ENCODE results near the gene C10orf67. TPM values are rescaled to one million over a fixed set of nuclear protein-coding genes. Genes with fewer than 3 reads are reported as not detected.

The C10orf67 gene
- total RNA-seq, 1 experiment from 2014 or later: 0.13 TPM

- POLR2A ChIA-PET (ENCODE audit: low non-redundant PET): no interaction called here
- H3K4me3 ChIP-seq (ENCODE audit: low read depth, low read length, poor library complexity, severe bottlenecking): no peak overlapping the region
- no peaks in the 10 kb centered on the region for H3K27me3 ChIP-seq (replicated peaks; ENCODE audit: insufficient read depth, low read depth, low read length, poor library complexity)
- H3K36me3 ChIP-seq (ENCODE audit: insufficient read depth, low read length, poor library complexity, severe bottlenecking): no peaks in the 10 kb centered on the region
- intact Hi-C loops (cut with micrococcal nuclease; ENCODE audit: unreplicated experiment): no loop called here
- CTCF ChIA-PET: no interaction called here
- no peak for DNase-seq (ENCODE audit: low spot score)
- H3K9me3 ChIP-seq (ENCODE audit: low read depth, low read length, poor library complexity, severe bottlenecking): no peaks in the 10 kb centered on the region
- no peak for TF ChIP-seq EZH2 (IDR thresholded peaks at IDR 0.05; ENCODE audit: borderline replicate concordance, low read depth, low read length, poor library complexity, severe bottlenecking)
- TF ChIP-seq, protein P1, sequence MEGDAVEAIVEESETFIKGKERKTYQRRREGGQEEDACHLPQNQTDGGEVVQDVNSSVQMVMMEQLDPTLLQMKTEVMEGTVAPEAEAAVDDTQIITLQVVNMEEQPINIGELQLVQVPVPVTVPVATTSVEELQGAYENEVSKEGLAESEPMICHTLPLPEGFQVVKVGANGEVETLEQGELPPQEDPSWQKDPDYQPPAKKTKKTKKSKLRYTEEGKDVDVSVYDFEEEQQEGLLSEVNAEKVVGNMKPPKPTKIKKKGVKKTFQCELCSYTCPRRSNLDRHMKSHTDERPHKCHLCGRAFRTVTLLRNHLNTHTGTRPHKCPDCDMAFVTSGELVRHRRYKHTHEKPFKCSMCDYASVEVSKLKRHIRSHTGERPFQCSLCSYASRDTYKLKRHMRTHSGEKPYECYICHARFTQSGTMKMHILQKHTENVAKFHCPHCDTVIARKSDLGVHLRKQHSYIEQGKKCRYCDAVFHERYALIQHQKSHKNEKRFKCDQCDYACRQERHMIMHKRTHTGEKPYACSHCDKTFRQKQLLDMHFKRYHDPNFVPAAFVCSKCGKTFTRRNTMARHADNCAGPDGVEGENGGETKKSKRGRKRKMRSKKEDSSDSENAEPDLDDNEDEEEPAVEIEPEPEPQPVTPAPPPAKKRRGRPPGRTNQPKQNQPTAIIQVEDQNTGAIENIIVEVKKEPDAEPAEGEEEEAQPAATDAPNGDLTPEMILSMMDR (conservative IDR thresholded peaks at IDR 0.05; ENCODE audit: low read depth, low read length): no peak
- no TSS peak for BruUV-seq (replicated peaks)
- no peak overlapping the region for H3K27ac ChIP-seq (ENCODE audit: low read depth, low read length, poor library complexity, severe bottlenecking)
- peaks cover 23% of the 10 kb centered on the region for H3K4me1 ChIP-seq (ENCODE audit: insufficient read depth, low read length, poor library complexity, severe bottlenecking)
Measured at GRCh38 chr10:23364378-23364777, 19.8 kb upstream of the C10orf67 start.

DNA sequence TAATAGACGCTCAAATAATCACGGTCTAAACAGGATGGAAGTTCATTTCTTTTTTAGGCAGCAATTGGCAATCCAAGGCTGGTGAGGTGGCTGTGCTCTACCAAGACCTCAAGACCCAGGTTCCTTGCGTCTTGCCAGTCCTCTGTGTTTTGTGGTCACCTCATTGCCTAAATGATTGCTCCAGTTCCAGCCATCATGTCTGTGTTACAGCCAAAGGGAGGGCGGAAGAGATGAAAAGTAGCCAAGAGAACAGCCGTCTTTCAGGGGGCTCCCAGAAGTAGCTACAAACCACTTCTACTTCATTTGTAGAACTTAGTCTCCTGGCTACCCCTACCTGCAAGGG, 19.2 kb upstream of the C10orf67 start:
- ChIA-PET CTCF (no interaction called here), POLR2A (ENCODE audit: low non-redundant PET) (no interaction called here)
- intact Hi-C loops (cut with micrococcal nuclease; ENCODE audit: unreplicated experiment): no loop called here
- TF ChIP-seq, protein P1 (conservative IDR thresholded peaks at IDR 0.05; ENCODE audit: low read depth, low read length): no peak
- TF ChIP-seq EZH2 (IDR thresholded peaks at IDR 0.05; ENCODE audit: borderline replicate concordance, low read depth, low read length, poor library complexity, severe bottlenecking): no peak
- Histone ChIP-seq H3K27ac (ENCODE audit: low read depth, low read length, poor library complexity, severe bottlenecking) (no peak overlapping the region), H3K4me1 (ENCODE audit: insufficient read depth, low read length, poor library complexity, severe bottlenecking) (peaks cover 16% of the 10 kb centered on the region), H3K9me3 (ENCODE audit: low read depth, low read length, poor library complexity, severe bottlenecking) (no peaks in the 10 kb centered on the region), H3K27me3 (replicated peaks; ENCODE audit: insufficient read depth, low read depth, low read length, poor library complexity) (no peaks in the 10 kb centered on the region), H3K36me3 (ENCODE audit: insufficient read depth, low read length, poor library complexity, severe bottlenecking) (no peaks in the 10 kb centered on the region), H3K4me3 (ENCODE audit: low read depth, low read length, poor library complexity, severe bottlenecking) (no peak overlapping the region)
- no peak for DNase-seq (ENCODE audit: low spot score)
- BruUV-seq (replicated peaks): no TSS peak

GRCh38 chr10:23362879-23363792, 18.5 kb upstream of the C10orf67 start:
- TF ChIP-seq EZH2 (IDR thresholded peaks at IDR 0.05; ENCODE audit: borderline replicate concordance, low read depth, low read length, poor library complexity, severe bottlenecking): no peak
- TF ChIP-seq, protein P1 (conservative IDR thresholded peaks at IDR 0.05; ENCODE audit: low read depth, low read length): no peak
- peaks cover 10% of the 10 kb centered on the region for H3K4me1 ChIP-seq (ENCODE audit: insufficient read depth, low read length, poor library complexity, severe bottlenecking)
- DNase-seq (ENCODE audit: low spot score): no peak
- CTCF ChIA-PET: no interaction called here
- H3K4me3 ChIP-seq (ENCODE audit: low read depth, low read length, poor library complexity, severe bottlenecking): no peak overlapping the region
- POLR2A ChIA-PET (ENCODE audit: low non-redundant PET): no interaction called here
- H3K36me3 ChIP-seq (ENCODE audit: insufficient read depth, low read length, poor library complexity, severe bottlenecking): no peaks in the 10 kb centered on the region
- H3K27me3 ChIP-seq (replicated peaks; ENCODE audit: insufficient read depth, low read depth, low read length, poor library complexity): no peaks in the 10 kb centered on the region
- H3K9me3 ChIP-seq (ENCODE audit: low read depth, low read length, poor library complexity, severe bottlenecking): no peaks in the 10 kb centered on the region
- intact Hi-C loops (cut with micrococcal nuclease; ENCODE audit: unreplicated experiment): no loop called here
- H3K27ac ChIP-seq (ENCODE audit: low read depth, low read length, poor library complexity, severe bottlenecking): no peak overlapping the region
- BruUV-seq (replicated peaks): no TSS peak

All from A673 (cell line).